H1 (cell line): Measurements from ENCODE around the gene AGRN. TPM values are rescaled to one million over a fixed set of nuclear protein-coding genes. Genes with fewer than 3 reads are reported as not detected.

Source experiments
- CHD1 ChIP-seq: IDR thresholded peaks from 2 replicates; pipeline ENCODE4 v1.6.1; 2012; ENCODE audit warnings: low read depth, low read length, improper control_type of control experiment
- EGR1 ChIP-seq: IDR thresholded peaks from 2 replicates; pipeline ENCODE4 v1.6.1; 2011; ENCODE audit warnings: low read depth, low read length, borderline replicate concordance
- NANOG ChIP-seq: IDR thresholded peaks from 2 replicates; pipeline ENCODE4 v1.6.1; 2011; ENCODE audit warnings: low read length, low read depth, mild to moderate bottlenecking, inconsistent platforms; ENCODE audit not compliant: insufficient read depth, poor library complexity, severe bottlenecking
- POLR2A ChIP-seq, 2 experiments: IDR thresholded peaks; 1 replicate in 1 of 2; 2 replicates in 1 of 2; pipeline ENCODE4 v1.6.1; 2011; ENCODE audit warnings: low read depth in 2 of 2, low read length in 2 of 2, mild to moderate bottlenecking in 2 of 2; ENCODE audit errors: control extremely low read depth in 1 of 2
- POU5F1 ChIP-seq: IDR thresholded peaks from 2 replicates; pipeline ENCODE4 v1.6.1; 2011; ENCODE audit warnings: low read depth, mild to moderate bottlenecking, low read length, moderate library complexity
- SAP30 ChIP-seq: fragments of 300-600 bp; sonication (generic); IDR thresholded peaks from 2 replicates; pipeline ENCODE4 v1.7.1; 2012; ENCODE audit warnings: low read length, moderate library complexity, mild to moderate bottlenecking, inconsistent platforms; ENCODE audit not compliant: insufficient read depth, insufficient replicate concordance
- SP1 ChIP-seq: IDR thresholded peaks from 2 replicates; pipeline ENCODE4 v1.6.1; 2011; ENCODE audit warnings: low read depth, low read length
- polyA plus RNA-seq, 7 experiments: library from polyadenylated mRNA; depleted of rRNA in 3 of 7; stranded (reverse) in 5 of 7; unstranded in 2 of 7; fragments of >200 nt in 5 of 7; fragments of 200-250 nt in 2 of 7; gene quantifications; 1 replicate in 5 of 7; 2 replicates in 1 of 7; 4 replicates in 1 of 7; pipeline versions ENCODE4 v1.2.1 to v1.2.3, GENCODE V29; 2011 to 2013; ENCODE audit warnings: missing spikeins in 2 of 7, mixed read lengths in 2 of 7
- total RNA-seq: library from RNA; stranded (reverse); fragmentation: NEBNext Ultra II Directional; extraction: Animal tissue kit (Norgen Biotek cat#: 25700); gene quantifications from 2 replicates; pipeline ENCODE4 v1.2.1, GENCODE V29; 2021
- TF ChIP-seq, protein P1 (sequence below): IDR thresholded peaks from 2 replicates; pipeline ENCODE4 v1.6.1; 2012; ENCODE audit warnings: inconsistent platforms
- TF ChIP-seq, protein P2 (sequence below): IDR thresholded peaks from 2 replicates; pipeline ENCODE4 v1.6.1; 2012; ENCODE audit warnings: low read length, inconsistent platforms

AGRN gene
- total and polyA plus RNA-seq, 2 of the 8 experiments (the other 6 are each of a cell fraction or from before 2014, with no cell fraction given): 52.3 to 155 TPM

DNA sequence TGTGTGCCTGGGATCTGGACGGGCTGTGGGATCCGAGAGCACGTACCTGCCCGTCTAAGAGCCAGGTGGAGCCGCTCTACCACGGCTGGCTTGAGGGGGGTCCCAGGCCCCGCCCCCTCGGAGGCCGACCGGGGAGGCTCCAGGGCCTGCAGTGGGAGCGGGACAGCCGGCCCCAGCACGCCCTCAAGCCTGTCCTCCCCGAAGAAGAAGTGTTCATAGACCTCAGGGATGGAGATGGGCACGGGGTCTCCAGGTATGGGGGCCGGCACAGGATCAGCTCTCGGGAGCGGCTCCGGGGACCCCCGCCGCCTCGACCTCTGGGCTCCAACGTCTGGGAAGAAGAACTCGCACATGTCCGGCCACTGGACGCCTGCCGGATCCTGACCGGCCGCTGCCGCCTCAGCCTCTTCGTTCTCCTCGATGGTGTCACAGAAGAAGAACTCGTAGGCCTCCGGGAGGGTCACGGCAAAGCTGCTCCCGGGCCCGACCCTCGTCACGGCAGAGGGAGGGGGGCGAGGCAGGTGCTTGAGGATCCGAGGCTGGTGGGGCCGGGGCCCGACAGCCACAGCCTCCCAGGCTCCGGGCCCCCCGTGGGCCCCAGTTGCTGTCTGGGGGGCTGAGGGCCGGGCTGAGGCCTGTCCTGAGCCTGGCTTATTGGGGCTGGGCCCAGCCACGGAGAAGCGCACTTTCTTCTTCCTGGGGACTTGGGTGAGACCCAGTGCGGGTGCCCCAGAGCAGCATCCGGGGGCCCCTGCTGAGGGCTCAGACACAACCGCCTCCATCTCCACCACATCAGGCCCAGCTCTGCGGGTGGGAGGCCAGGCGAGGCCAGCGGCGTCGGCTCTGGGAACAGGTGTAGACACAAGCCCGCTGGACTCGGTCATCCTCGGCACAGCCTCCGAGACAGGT is 40.8 kb upstream of the AGRN start (continued):
- TF ChIP-seq, protein P1, sequence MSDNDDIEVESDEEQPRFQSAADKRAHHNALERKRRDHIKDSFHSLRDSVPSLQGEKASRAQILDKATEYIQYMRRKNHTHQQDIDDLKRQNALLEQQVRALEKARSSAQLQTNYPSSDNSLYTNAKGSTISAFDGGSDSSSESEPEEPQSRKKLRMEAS: no peak
- TF ChIP-seq POLR2A (IDR thresholded peaks at IDR 0.05; ENCODE audit: control extremely low read depth in 1 of 2, low read depth in 2 of 2, low read length in 2 of 2): no peak
- TF ChIP-seq POU5F1: no peak
- TF ChIP-seq SAP30: no peak
- no peak for TF ChIP-seq NANOG
- TF ChIP-seq SP1: no peak
- TF ChIP-seq CHD1: no peak
- TF ChIP-seq EGR1: no peak
- TF ChIP-seq, protein P2, sequence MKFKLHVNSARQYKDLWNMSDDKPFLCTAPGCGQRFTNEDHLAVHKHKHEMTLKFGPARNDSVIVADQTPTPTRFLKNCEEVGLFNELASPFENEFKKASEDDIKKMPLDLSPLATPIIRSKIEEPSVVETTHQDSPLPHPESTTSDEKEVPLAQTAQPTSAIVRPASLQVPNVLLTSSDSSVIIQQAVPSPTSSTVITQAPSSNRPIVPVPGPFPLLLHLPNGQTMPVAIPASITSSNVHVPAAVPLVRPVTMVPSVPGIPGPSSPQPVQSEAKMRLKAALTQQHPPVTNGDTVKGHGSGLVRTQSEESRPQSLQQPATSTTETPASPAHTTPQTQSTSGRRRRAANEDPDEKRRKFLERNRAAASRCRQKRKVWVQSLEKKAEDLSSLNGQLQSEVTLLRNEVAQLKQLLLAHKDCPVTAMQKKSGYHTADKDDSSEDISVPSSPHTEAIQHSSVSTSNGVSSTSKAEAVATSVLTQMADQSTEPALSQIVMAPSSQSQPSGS: no peak
